A549 (cell line): Measurements from ENCODE around the gene LCOR. TPM values are rescaled to one million over a fixed set of nuclear protein-coding genes. Genes with fewer than 3 reads are reported as not detected.

Source experiments
- ATAC-seq, 2 experiments: fragments of 200-7000 bp in 1 of 2; fragments of >200 bp in 1 of 2; cut with Nextera tagmentation in 1 of 2; cut with Tn5 transposase in 1 of 2; 3 replicates each; pipeline versions ENCODE4 v1.8.0 to v1.9.1; 2018 to 2020; ENCODE audit warnings: mild to moderate bottlenecking in 1 of 2, moderate library complexity in 1 of 2
- CTCF ChIA-PET: fragments of 300-600 bp; sonication (Branson Sonifier 250); formaldehyde crosslinking; extraction: SDS; loops from one replicate; lab custom pipeline; 2021; ENCODE audit warnings: antibody characterized with exemption, inconsistent platforms; lab: Yijun Ruan, JAX
- POLR2A ChIA-PET: fragments of 350-600 bp; formaldehyde crosslinking; extraction: SDS; loops from one replicate; lab custom pipeline; 2021; ENCODE audit warnings: antibody characterized with exemption, inconsistent platforms; lab: Yijun Ruan, JAX
- DNase-seq, 2 experiments: peaks; one replicate each; pipeline versions ENCODE4 v3.0.0 to v3.0.0-alpha.2; 2011 to 2016; ENCODE audit warnings: low read depth in 1 of 2, low spot score in 1 of 2
- FAIRE-seq: peaks from 2 replicates; lab custom pipeline; 2011; peaks lifted over from hg19 to GRCh38; lab: Jason Lieb, UNC
- H3K27ac ChIP-seq, 2 experiments: fragments of >200 bp; sonication (Bioruptor Twin); formaldehyde crosslinking; 3 replicates each; pipeline ENCODE4 v1.5.1; 2016 to 2017
- H3K4me1 ChIP-seq: fragments of >200 bp; sonication (Bioruptor Twin); formaldehyde crosslinking; 3 replicates; pipeline ENCODE4 v1.6.1; 2016
- H3K4me2 ChIP-seq: fragments of >200 bp; sonication (Bioruptor Twin); formaldehyde crosslinking; 3 replicates; pipeline ENCODE4 v1.6.1; 2016
- H3K4me3 ChIP-seq: fragments of >200 bp; sonication (Bioruptor Twin); formaldehyde crosslinking; 3 replicates; pipeline ENCODE4 v1.5.1; 2016
- H3K9me3 ChIP-seq: fragments of >200 bp; sonication (Bioruptor Twin); formaldehyde crosslinking; 3 replicates; pipeline ENCODE4 v1.6.1; 2016
- CEBPB ChIP-seq, 2 experiments: fragments of >200 bp in 1 of 2; sonication (Bioruptor Twin) in 1 of 2; formaldehyde crosslinking in 1 of 2; IDR thresholded peaks; 2 replicates each; pipeline ENCODE4 v1.6.1; 2012 to 2016
- EP300 ChIP-seq, 2 experiments: fragments of >200 bp; sonication (Bioruptor Twin); formaldehyde crosslinking; IDR thresholded peaks; 2 replicates in 1 of 2; 3 replicates in 1 of 2; pipeline ENCODE4 v1.6.1; 2016 to 2017
- HEYL ChIP-seq: fragments of 250-450 bp; sonication (Bioruptor Pico); IDR thresholded peaks from 2 replicates; pipeline ENCODE4 v1.8.0; 2021; ENCODE audit warnings: mild to moderate bottlenecking, moderate library complexity
- JUN ChIP-seq, 2 experiments: fragments of >200 bp; sonication (Bioruptor Twin); formaldehyde crosslinking; IDR thresholded peaks; 2 replicates in 1 of 2; 3 replicates in 1 of 2; pipeline ENCODE4 v1.6.1; 2016 to 2017
- JUNB ChIP-seq: fragments of >200 bp; sonication (Bioruptor Twin); formaldehyde crosslinking; IDR thresholded peaks from 2 replicates; pipeline ENCODE4 v1.6.1; 2016
- KDM1A ChIP-seq: fragments of 200-600 bp; sonication (generic); IDR thresholded peaks from 2 replicates; pipeline ENCODE4 v1.6.1; 2016; ENCODE audit warnings: low read depth, mild to moderate bottlenecking
- KDM5A ChIP-seq: fragments of 200-600 bp; sonication (generic); IDR thresholded peaks from 2 replicates; pipeline ENCODE4 v1.6.1; 2016; ENCODE audit warnings: antibody characterized with exemption, mild to moderate bottlenecking
- MAFK ChIP-seq: fragments of 450-650 bp; IDR thresholded peaks from 2 replicates; pipeline ENCODE4 v1.6.1; 2014; ENCODE audit not compliant: partially characterized antibody
- NR3C1 ChIP-seq: fragments of >200 bp; sonication (Bioruptor Twin); formaldehyde crosslinking; IDR thresholded peaks from 3 replicates; pipeline ENCODE4 v1.6.1; 2017
- RNF2 ChIP-seq: fragments of 200-600 bp; sonication (generic); IDR thresholded peaks from 2 replicates; pipeline ENCODE4 v1.6.1; 2016; ENCODE audit warnings: low read depth, mild to moderate bottlenecking, antibody characterized with exemption, moderate library complexity, borderline replicate concordance
- ZC3H11A ChIP-seq: fragments of 450-650 bp; IDR thresholded peaks from 2 replicates; pipeline ENCODE4 v1.6.1; 2014; ENCODE audit warnings: antibody characterized with exemption, mild to moderate bottlenecking
- WGBS: methylation state at CpG from one replicate; pipeline ENCODE4 v1.1.6; 2017; ENCODE audit errors: missing lambda C conversion rate; 5-methylcytosine and 5-hydroxymethylcytosine counted together
- polyA plus RNA-seq, 4 experiments: library from polyadenylated mRNA; depleted of rRNA in 3 of 4; stranded (reverse); fragments of >200 nt; fragmentation: RNase III in 1 of 4; extraction: RNeasy Plus Mini Kit Qiagen cat#74134 plus additional on column Dnase treatment in 1 of 4; gene quantifications; 2 replicates in 3 of 4; 3 replicates in 1 of 4; pipeline ENCODE4 v1.2.3, GENCODE V29; 2011 to 2017
- TF ChIP-seq, protein P1 (sequence below): fragments of 200-600 bp; sonication (generic); IDR thresholded peaks from 2 replicates; pipeline ENCODE4 v1.6.1; 2016; ENCODE audit warnings: antibody characterized with exemption, mild to moderate bottlenecking, moderate library complexity
- TF ChIP-seq, protein P2 (sequence below): fragments of 250-450 bp; sonication (Bioruptor Pico); IDR thresholded peaks from 2 replicates; pipeline ENCODE4 v1.5.0; 2021; ENCODE audit warnings: mild to moderate bottlenecking, moderate library complexity, borderline replicate concordance
- TF ChIP-seq, protein P3 (sequence below): fragments of 450-650 bp; IDR thresholded peaks from 2 replicates; pipeline ENCODE4 v1.6.1; 2014; ENCODE audit warnings: antibody characterized with exemption

LCOR gene
- polyA plus RNA-seq, 2 of the 4 experiments (the other 2 are of a cell fraction), result 4.8 to 17.6 TPM

DNA sequence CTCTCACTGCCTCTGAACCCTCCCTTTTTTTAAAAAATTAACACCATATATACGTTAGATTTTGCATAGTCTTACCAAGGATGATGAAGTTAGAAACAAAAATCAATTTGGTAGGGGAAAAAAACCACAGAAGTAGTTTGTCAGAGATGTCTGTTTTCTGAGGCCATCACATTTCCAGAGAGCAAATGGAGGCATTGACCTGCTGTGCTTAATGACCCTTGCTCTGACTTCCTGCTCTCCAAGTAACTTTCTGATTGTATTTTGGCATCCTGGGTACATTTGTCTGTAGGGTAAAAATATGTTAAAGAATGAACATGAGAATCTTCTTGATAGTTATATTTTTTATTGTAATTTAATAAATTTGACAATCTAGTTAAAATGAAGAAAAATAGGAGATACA lies 140.2 kb downstream of the LCOR start (continued):
- TF ChIP-seq, protein P1, sequence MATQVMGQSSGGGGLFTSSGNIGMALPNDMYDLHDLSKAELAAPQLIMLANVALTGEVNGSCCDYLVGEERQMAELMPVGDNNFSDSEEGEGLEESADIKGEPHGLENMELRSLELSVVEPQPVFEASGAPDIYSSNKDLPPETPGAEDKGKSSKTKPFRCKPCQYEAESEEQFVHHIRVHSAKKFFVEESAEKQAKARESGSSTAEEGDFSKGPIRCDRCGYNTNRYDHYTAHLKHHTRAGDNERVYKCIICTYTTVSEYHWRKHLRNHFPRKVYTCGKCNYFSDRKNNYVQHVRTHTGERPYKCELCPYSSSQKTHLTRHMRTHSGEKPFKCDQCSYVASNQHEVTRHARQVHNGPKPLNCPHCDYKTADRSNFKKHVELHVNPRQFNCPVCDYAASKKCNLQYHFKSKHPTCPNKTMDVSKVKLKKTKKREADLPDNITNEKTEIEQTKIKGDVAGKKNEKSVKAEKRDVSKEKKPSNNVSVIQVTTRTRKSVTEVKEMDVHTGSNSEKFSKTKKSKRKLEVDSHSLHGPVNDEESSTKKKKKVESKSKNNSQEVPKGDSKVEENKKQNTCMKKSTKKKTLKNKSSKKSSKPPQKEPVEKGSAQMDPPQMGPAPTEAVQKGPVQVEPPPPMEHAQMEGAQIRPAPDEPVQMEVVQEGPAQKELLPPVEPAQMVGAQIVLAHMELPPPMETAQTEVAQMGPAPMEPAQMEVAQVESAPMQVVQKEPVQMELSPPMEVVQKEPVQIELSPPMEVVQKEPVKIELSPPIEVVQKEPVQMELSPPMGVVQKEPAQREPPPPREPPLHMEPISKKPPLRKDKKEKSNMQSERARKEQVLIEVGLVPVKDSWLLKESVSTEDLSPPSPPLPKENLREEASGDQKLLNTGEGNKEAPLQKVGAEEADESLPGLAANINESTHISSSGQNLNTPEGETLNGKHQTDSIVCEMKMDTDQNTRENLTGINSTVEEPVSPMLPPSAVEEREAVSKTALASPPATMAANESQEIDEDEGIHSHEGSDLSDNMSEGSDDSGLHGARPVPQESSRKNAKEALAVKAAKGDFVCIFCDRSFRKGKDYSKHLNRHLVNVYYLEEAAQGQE, result no peak
- TF ChIP-seq JUN (IDR thresholded peaks at IDR 0.05) (no peak), RNF2 (no peak)

DNA sequence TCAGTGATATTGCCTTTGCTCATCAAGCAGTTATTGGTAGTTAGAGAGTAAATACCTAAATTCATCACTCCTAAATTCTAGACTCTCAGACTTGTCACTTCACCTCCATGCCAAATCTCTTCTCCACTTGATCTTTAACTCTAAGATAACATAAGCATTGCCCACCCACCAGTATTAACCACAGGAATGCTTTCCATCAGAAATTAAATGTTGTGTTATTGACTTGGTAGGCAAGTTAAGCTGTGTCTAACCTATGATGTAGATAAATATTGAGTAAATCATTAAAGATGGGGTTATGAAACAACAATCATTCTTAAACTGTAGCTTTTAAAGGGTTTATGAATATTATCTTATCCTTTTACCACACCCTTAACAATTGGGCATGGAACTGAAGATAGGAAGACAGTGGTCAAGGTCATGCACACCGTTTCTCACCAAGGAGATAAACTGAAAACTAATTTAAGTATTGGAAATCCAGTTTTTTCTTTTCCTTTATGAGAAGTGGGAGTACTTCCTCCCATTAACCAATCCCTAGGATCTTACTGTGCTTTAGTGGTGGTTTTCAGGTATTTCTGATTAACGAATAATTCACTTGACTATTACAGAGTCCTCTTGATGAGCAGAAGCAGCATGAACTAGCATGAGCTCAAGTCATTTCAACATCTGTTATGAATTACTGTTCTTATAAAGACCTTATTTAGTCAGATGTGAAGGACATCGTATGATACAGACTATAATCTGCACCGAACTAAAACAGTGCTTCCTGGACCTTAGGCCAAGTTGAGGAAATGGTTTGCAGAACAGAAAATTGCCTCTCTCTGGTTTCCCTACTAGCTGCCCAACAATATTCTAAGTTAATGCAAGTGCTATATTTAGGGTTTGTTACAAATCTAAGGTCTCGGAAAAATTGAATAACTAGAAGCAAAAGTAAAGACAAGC lies 142.0 kb downstream of the LCOR start:
- 86% methylated on average over 5 of the region's 5 CpGs for WGBS
- H3K4me3 ChIP-seq, result no peak overlapping the region
- H3K4me2 ChIP-seq, result no peak overlapping the region
- DNase-seq, result no peak
- H3K9me3 ChIP-seq, result no peaks in the 10 kb centered on the region
- CTCF ChIA-PET, result interaction anchor here (2.1 kb wide), 1 partner anchor 63 kb away, joined by 6 read pairs; no protein-coding TSS in a partner anchor
- no peak for FAIRE-seq
- TF ChIP-seq, protein P2, sequence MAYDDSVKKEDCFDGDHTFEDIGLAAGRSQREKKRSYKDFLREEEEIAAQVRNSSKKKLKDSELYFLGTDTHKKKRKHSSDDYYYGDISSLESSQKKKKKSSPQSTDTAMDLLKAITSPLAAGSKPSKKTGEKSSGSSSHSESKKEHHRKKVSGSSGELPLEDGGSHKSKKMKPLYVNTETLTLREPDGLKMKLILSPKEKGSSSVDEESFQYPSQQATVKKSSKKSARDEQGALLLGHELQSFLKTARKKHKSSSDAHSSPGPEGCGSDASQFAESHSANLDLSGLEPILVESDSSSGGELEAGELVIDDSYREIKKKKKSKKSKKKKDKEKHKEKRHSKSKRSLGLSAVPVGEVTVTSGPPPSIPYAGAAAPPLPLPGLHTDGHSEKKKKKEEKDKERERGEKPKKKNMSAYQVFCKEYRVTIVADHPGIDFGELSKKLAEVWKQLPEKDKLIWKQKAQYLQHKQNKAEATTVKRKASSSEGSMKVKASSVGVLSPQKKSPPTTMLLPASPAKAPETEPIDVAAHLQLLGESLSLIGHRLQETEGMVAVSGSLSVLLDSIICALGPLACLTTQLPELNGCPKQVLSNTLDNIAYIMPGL (CRISPR knock-in tag), result no peak
- TF ChIP-seq, protein P1, result no peak
- TF ChIP-seq CEBPB (IDR thresholded peaks at IDR 0.05), result no peak
- POLR2A ChIA-PET, result no interaction called here
- ATAC-seq, result no peak
- H3K4me1 ChIP-seq, result 0 out of 3 replicates have a peak, but pooled peaks cover 6% of the 10 kb centered on the region
- no peak overlapping the region for H3K27ac ChIP-seq

DNA sequence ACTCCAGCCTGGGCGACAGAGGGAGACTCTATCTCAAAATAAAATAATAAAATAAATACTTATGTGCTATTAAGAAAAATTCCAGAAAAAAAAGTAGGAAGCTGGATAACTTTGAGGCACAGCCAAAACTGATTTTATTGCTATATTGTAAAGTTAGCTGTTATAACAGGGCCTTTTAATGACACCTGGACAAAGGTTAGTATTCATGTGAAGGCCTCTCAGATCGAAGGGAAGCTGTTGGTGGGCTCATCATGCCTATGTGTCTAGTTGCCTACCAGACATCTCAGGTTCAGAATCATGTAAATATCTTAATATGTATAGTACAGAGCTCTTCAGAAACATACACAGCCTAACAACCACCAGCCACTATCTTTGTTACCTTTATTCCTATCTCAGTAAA lies 143.0 kb downstream of the LCOR start:
- ATAC-seq, result no peak
- FAIRE-seq, result no peak
- TF ChIP-seq HEYL (CRISPR knock-in tag) (no peak), ZC3H11A (no peak), JUNB (no peak), EP300 (IDR thresholded peaks at IDR 0.05) (no peak), MAFK (no peak), JUN (IDR thresholded peaks at IDR 0.05) (no peak), KDM5A (no peak), NR3C1 (no peak), KDM1A (no peak)
- TF ChIP-seq, protein P3, sequence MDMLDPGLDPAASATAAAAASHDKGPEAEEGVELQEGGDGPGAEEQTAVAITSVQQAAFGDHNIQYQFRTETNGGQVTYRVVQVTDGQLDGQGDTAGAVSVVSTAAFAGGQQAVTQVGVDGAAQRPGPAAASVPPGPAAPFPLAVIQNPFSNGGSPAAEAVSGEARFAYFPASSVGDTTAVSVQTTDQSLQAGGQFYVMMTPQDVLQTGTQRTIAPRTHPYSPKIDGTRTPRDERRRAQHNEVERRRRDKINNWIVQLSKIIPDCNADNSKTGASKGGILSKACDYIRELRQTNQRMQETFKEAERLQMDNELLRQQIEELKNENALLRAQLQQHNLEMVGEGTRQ, result no peak
- TF ChIP-seq, all 56 proteins: peak for 0
- Histone ChIP-seq H3K27ac (no peak overlapping the region), H3K9me3 (no peaks in the 10 kb centered on the region), H3K4me3 (no peak overlapping the region), H3K4me1 (0 out of 3 replicates have a peak, but pooled peaks cover 6% of the 10 kb centered on the region), H3K4me2 (no peak overlapping the region)
- CTCF ChIA-PET, result interaction anchor here (0.8 to 2.1 kb wide), 3 partner anchors 10 to 62 kb away, joined by 4 to 6 read pairs (median 4); no protein-coding TSS in a partner anchor
- POLR2A ChIA-PET, result no interaction called here
- DNase-seq, result no peak
- WGBS, result 71% methylated on average over 2 of the region's 2 CpGs
